Dermis microvascular lymphatic vessel endothelial cell (primary cell): ENCODE results near the gene DAD1. TPM values are rescaled to one million over a fixed set of nuclear protein-coding genes. Genes with fewer than 3 reads are reported as not detected.
"Not testable (repeated sequence)": the region's sequence is repeated elsewhere in the genome, so short reads cannot be mapped to it uniquely, and the experiment has no call there.

ENCODE experiments used
- DNase-seq, 2 donors: peaks; one replicate each; pipeline versions ENCODE4 v3.0.0 to v3.0.0-alpha.2; 2010; ENCODE audit warnings: low read depth in 2 of 2
- total RNA-seq: library from RNA; depleted of rRNA; stranded (reverse); fragments of >200 nt; gene quantifications from 2 replicates; pipeline ENCODE4 v1.2.1, GENCODE V29; 2014

DAD1 gene
- total RNA-seq, result 301 and 362 TPM in 2 replicates

DNA sequence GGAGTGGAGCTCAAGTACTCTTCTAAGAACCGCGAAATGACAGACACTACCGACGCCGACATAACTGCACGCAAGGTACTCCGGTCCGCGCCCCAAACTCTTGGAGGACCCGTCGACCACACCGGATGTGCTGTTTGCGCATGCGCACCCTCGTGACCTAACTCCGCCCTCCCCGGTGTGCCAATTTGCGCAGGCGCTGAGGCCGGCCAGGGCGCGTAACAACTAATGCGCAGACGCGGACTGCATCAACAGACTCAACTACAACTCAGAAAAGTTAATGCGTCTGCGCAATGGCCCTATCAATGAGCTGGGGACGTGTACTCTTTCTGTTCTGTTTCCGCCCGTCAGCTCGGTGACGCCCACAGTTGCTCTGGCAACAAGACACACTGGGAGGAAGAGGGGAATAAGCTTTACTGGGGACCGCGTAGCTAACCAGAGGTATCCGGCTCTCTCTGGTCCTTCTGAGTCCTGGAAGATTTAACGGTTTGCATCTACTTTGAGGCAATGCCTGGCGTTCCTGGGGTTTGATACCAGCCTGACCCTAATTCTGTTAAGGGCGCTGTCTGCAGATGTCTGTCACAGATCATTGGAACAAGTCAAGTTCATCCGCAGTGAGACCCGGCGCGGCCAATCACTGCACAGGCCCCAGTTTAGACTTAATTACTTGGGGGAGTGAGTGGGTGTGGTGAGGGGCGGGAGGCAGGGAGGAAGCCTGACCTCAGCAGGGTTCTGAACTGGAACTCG, at the start of gene DAD1:
TSS of gene DAD1 (minus strand) at position 129 of the 744 bp plus-strand sequence. CDS start at position 62, 67 bp downstream.
- DNase-seq, result peak; percentile 100

- not testable (repeated sequence) for DNase-seq
Measured at GRCh38 chr14:22635980-22636379, 47.0 kb upstream of the DAD1 start.

DNA sequence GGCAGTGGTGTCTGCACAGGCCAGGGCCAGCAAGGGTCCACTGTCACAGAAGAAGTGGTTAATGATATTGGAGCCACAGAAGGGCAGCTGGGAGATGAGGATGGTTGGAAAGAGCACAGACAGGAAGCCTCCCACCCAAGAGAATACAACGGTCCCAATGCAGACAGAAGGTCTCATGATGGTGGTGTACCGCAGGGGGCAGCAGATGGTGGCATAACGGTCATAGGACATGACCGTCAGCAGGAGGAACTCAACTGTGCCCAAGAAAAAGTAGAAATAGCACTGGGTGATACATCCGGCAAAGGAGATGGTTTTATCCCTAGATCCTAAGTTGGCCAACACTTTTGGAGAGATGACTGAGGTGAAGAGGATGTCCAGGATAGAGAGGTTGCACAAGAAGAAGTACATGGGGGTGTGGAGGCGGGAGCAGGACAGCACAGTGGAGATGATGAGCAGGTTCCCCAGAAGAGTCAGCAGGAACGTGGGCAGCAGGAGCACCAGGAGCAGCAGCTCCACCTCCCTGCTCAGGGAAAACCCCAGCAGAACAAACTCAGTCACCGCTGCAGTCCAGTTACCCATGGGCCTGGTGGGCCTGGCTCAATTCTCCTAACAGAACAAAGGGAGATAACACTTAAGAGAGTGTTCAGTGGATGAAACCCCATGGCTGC, 45.3 kb upstream of the DAD1 start:
- DNase-seq, result no peak

DNA sequence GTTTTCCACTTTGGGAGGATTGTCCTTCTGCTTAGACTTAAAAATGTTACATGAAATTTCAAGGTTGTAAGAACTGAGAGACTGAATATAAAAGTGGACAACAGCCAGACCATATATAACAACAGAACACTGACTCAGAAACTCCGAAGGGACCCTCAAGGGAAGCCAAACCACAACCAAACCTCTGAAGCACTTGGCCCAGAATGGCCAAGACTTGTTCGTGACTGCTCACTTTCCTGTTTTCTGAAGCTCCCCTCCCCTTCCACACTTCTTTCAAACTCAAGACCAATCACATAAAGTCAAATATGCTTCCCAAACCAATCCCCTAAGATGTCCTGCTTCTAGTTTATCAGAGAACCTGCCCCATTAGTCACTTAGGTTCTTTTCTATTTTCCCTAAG, 41.5 kb upstream of the DAD1 start:
- DNase-seq, result no peak

GRCh38 chr14:22630066-22630465, 41.0 kb upstream of the DAD1 start:
- no peak for DNase-seq

GRCh38 chr14:22629361-22629760, 40.3 kb upstream of the DAD1 start:
- no peak for DNase-seq

DNA sequence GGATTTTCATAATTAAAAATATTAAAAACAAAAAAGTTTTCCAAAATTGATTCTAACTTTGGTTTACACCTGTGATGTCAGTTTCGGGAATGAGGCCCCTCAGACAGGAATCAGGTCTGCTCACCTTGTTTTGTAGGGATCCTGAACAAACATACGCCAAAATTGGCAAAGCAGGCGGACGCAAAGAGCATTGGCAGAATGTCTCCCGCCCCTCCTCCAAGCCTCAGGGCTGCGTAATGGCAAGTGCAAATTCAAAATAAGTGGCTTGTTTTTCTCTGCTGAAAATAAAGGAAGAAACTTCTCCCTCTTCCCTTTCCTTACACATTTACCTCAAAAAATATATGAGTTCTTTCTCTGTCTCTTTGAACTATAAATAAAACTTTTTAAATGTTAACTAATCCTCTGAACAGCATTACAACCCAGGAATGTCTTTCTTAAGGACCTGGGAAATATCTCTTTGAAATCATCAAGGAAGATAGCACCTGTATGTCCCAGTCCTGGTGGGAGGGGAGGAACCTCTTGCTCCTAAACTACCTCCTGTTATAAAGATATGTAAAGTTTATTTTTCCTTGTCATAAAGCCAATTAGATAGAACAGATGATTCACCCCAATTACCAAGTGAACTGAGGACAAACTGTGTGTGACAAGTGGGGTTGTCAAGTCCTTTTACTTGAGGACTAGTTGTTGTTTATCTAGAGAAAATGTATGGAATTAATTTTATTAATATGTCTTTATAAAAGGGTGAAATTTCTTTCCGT, 38.7 kb upstream of the DAD1 start:
- no peak for DNase-seq

GRCh38 chr14:22626590-22626989, 37.6 kb upstream of the DAD1 start:
- DNase-seq, result no peak

DNA sequence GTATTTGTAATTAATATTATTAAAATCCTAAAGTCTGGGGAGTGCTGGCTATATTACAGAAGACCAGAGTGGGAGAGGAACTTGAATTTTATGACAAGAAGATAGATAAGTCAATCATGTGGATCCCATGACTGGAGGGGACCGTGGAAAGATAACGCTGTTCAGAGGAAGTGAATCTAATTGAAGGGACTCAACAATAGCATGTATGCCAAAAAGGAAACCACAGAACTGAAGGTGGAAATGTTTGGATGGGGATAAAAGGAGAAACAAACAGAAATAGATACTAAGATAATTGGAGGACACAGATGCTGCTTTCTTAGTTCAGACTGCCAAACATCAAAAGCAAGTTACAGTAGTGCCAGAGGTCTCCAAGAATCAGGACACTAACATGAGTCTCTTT, 34.0 kb upstream of the DAD1 start:
- peak; percentile 12 to 79 for DNase-seq

DNA sequence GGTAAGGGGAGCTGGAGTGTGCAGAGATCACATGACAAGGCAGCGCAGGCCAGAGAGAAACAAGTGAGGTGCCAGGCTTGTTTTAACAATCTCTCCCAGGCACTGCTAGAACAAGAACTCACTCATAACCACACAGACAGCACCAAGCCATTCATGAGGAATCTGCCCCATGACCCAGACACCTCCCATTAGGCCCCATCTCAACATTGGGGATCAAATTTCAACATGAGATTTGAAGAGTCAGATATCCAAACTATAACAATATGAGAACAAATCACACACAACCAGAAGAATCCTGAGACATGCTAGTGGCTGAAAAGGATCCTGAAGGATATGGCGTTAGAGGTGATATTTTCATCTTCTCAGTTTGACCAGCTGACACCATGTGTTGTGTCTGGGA, 33.2 kb upstream of the DAD1 start:
- peak in 1 of 2 donors; percentile 14 for DNase-seq

DNA sequence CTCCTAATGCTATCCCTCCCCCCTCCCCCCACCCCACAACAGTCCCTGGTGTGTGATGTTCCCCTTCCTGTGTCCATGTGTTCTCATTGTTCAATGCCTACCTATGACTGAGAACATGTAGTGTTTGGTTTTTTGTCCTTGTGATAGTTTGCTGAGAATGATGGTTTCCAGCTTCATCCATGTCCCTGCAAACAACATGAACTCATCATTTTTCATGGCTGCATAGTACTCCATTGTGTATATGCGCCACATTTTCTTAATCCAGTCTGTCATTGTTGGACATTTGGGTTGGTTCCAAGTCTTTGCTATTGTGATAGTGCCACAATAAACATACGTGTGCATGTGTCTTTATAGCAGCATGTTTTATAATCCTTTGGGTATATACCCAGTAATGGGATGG, 26.7 kb upstream of the DAD1 start:
- not testable (repeated sequence) for DNase-seq

DNA sequence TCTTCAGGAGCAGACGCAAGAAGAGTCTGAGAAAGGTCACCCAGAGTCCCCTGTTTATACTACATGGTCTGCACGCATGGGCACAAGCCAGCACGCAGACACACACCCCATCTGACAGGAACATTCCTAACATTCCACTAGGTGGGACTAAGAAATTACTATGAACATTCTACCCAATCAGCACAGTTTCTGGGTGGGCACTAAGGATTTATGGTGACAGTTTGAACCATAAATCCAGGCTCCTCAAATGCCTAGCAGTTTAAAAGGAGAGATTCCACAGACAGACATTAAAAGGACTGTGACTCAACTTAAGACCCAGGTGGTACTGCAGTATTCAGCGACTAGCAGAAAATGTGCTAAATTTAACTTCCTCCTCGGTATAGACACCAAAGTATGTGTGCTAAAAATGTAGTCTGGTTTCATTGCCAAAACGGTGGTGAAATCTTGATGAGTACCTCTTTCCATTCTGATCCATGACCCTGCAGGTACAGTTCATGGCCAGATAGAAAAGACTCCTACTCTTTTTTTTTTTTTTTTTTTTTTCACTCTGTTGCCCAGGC, 25.3 kb upstream of the DAD1 start:
- DNase-seq, result peak; percentile 92 to 96

GRCh38 chr14:22613736-22614239, 24.8 kb upstream of the DAD1 start:
- DNase-seq, result no peak

GRCh38 chr14:22613106-22613695, 24.2 kb upstream of the DAD1 start:
- DNase-seq, result peak in 1 of 2 donors; percentile 9

- no peak for DNase-seq
Measured at GRCh38 chr14:22610931-22611330, 21.9 kb upstream of the DAD1 start.

GRCh38 chr14:22607291-22607690, 18.3 kb upstream of the DAD1 start:
- DNase-seq, result no peak

DNA sequence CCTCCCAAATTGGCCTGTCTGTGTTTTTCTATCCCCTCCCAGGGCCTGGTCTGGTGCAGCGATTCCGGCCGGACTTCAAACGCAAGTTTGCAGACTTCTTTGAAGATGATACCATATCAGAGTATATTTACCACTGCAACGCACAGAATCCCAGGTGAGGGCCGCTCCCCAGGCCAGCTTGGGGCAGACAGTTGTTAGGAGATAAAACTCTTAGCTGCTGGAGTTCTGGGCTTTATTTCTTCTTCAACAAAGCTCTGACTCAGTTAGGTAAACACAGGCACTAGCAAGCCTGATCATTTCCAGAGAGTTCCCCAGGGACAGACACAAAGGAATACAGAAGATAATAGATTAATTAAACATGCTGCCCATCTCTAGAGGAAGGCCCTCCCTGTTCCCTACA, 17.4 kb upstream of the DAD1 start:
- no peak for DNase-seq

DNA sequence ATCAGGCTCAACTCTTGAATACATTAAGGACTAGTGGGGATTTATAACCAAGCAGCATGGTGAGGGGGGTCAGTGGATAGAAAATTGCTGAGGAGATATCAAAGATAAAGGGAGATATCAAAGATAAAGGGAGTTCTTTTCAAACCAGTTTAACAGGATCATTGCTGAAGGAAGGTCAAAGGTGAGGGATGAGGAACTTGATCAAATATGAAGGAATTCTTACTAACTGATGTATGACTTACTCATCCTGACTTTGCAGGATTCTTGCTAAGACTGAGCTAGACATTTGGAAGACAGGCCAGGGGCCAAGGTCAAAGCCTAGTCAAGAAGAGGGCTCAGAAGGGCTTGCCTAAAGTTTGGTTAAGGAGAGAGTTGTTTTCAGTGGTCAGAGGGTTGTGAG, 13.8 kb upstream of the DAD1 start:
- no peak for DNase-seq

DNA sequence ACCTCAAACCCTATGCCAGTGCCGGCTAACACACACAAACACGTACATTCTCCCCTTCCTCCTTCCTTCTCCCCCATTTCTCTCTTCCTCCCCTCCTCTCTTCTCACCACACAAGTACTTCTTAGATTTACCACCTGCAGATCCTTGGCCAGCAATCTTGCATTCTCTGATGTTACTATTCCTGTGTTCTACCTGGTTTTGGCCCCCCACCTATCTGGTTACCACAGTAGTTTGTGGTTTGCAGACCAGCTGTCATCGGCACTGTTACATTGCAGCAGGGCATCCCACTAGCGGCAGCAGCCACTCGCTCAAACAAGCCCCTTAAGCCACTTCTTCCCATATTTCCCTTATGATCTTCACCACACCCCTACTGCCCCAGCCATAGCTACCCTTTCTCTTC, 13.0 kb upstream of the DAD1 start:
- DNase-seq, result no peak

DNA sequence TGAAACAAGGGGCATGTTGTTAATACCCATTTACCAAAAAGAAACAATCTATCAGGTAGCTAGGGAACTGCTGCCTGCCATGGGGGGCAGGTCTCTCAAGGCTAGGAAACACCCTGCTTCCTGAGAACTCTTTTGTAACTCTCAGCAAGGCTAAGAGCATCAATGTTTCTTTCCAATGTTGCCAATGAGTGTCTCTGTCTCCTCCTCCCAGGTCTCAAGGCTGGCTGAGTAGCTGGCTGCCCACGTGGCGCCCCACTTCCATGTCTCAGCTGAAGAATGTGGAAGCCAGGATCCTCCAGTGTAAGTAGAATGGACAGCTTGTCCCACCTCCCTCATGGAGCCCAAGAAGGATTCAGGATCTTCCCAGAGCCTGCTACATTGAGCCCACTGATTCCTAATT, 12.4 kb upstream of the DAD1 start:
- DNase-seq, result no peak

- no peak for DNase-seq
Measured at GRCh38 chr14:22600027-22600426, 11.0 kb upstream of the DAD1 start.

- DNase-seq, result no peak
Measured at GRCh38 chr14:22599349-22599748, 10.3 kb upstream of the DAD1 start.
